GM19351 (cell line): ENCODE results near the gene SRR.

Experiments
- ATAC-seq: cut with Tn5 transposase; IDR thresholded peaks from one replicate; pipeline ENCODE4 v1.9.1; 2021; ENCODE audit warnings: mild to moderate bottlenecking, moderate library complexity; ENCODE audit not compliant: unreplicated experiment

SRR gene

GRCh38 chr17:2338315-2338657 is 34.5 kb downstream of the SRR start:
- ATAC-seq = no peak

- no peak for ATAC-seq
Observed at GRCh38 chr17:2343421-2343820, 39.7 kb downstream of the SRR start.

- ATAC-seq = no peak
Observed at GRCh38 chr17:2344528-2344927, 40.8 kb downstream of the SRR start.

GRCh38 chr17:2346475-2346874 is 42.7 kb downstream of the SRR start:
- no peak for ATAC-seq

- ATAC-seq = no peak
Observed at GRCh38 chr17:2347805-2348685, 44.3 kb downstream of the SRR start.

- ATAC-seq = no peak
Observed at GRCh38 chr17:2351269-2351668, 47.5 kb downstream of the SRR start.

GRCh38 chr17:2354311-2354710 is 50.6 kb downstream of the SRR start:
- ATAC-seq = no peak

GRCh38 chr17:2357237-2357636 is 53.5 kb downstream of the SRR start:
- ATAC-seq = no peak

GRCh38 chr17:2357931-2358434 is 54.2 kb downstream of the SRR start:
- no peak for ATAC-seq

- no peak for ATAC-seq
Observed at GRCh38 chr17:2361010-2361760, 57.4 kb downstream of the SRR start.

GRCh38 chr17:2362016-2362415 is 58.3 kb downstream of the SRR start:
- ATAC-seq = no peak

GRCh38 chr17:2362416-2362815 is 58.7 kb downstream of the SRR start:
- ATAC-seq = no peak

- no peak for ATAC-seq
Observed at GRCh38 chr17:2362881-2363280, 59.1 kb downstream of the SRR start.

- no peak for ATAC-seq
Observed at GRCh38 chr17:2363318-2363717, 59.6 kb downstream of the SRR start.

- no peak for ATAC-seq
Observed at GRCh38 chr17:2363851-2364762, 60.4 kb downstream of the SRR start.

GRCh38 chr17:2364763-2365116 is 61.0 kb downstream of the SRR start:
- no peak for ATAC-seq

GRCh38 chr17:2365132-2365531 is 61.4 kb downstream of the SRR start:
- no peak for ATAC-seq

- ATAC-seq = no peak
Observed at GRCh38 chr17:2366747-2367494, 63.2 kb downstream of the SRR start.

GRCh38 chr17:2368359-2368758 is 64.6 kb downstream of the SRR start:
- ATAC-seq = no peak

GRCh38 chr17:2369039-2369438 is 65.3 kb downstream of the SRR start:
- ATAC-seq = no peak
